ENCODE results near the gene RAD21L1.

The RAD21L1 gene

DNA sequence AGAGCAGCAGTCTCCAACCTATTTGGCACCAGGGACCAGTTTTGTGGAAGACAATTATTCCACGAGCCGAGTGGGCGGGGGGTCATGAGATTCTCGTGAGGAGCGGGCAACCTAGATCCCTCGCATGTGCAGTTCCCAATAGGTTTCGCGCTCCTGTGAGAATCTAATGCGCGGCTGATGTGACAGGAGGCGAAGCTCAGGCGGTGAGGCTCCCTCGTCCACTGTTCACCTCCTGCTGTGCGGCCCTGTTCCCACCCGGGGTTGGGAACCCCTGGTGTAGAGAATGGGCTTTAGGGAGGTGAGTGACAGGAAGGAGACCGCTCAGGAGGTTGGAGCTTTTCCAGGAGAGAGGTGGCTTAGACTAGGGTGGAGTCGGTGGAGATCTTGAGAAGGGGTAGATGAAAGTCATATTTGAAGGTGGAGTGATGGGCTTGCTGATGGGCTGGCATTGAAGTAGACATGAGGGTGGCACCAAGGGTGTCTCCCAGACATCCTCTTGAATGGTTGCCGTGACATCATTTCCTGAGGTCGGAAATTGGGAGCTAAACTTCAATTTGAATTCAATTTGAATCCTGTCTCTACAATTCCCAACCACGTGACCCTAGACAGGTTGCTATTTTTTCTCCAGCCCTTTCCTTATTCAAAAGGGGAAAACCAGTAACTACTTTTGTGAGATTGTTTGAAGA is 1.5 kb upstream of the RAD21L1 start:
- Histone ChIP-seq H3K9me2 (replicated peaks; ENCODE audit: insufficient read depth, low read length) (no peaks in the 10 kb centered on the region), H3F3A (ENCODE audit: insufficient read depth) (no peaks in the 10 kb centered on the region), H3K4me3 (ENCODE audit: insufficient read depth, low read length, poor library complexity, severe bottlenecking) (no peak overlapping the region), H2AFZ (ENCODE audit: low read depth, low read length, severe bottlenecking) (no peak overlapping the region), H3K79me2 (ENCODE audit: insufficient read depth, low read length) (no peaks in the 10 kb centered on the region), H3K9ac (ENCODE audit: low read length) (no peak overlapping the region), H3K9me3 (ENCODE audit: insufficient read depth, low read length) (no peaks in the 10 kb centered on the region), H3K27me3 (ENCODE audit: low read length) (no peaks in the 10 kb centered on the region), H3K4me2 (ENCODE audit: low read depth, low read length, poor library complexity, severe bottlenecking) (no peak overlapping the region), H4K20me1 (ENCODE audit: low read depth, low read length) (no peaks in the 10 kb centered on the region), H3K27ac (ENCODE audit: low read depth, low read length) (no peak overlapping the region), H3K36me3 (ENCODE audit: low read length) (no peaks in the 10 kb centered on the region)
- TF ChIP-seq, protein P1, sequence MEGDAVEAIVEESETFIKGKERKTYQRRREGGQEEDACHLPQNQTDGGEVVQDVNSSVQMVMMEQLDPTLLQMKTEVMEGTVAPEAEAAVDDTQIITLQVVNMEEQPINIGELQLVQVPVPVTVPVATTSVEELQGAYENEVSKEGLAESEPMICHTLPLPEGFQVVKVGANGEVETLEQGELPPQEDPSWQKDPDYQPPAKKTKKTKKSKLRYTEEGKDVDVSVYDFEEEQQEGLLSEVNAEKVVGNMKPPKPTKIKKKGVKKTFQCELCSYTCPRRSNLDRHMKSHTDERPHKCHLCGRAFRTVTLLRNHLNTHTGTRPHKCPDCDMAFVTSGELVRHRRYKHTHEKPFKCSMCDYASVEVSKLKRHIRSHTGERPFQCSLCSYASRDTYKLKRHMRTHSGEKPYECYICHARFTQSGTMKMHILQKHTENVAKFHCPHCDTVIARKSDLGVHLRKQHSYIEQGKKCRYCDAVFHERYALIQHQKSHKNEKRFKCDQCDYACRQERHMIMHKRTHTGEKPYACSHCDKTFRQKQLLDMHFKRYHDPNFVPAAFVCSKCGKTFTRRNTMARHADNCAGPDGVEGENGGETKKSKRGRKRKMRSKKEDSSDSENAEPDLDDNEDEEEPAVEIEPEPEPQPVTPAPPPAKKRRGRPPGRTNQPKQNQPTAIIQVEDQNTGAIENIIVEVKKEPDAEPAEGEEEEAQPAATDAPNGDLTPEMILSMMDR (IDR thresholded peaks at IDR 0.05; ENCODE audit: insufficient read depth, low read length, poor library complexity, severe bottlenecking): no peak
- no peak for TF ChIP-seq EZH2phosphoT487 (conservative IDR thresholded peaks at IDR 0.05; ENCODE audit: low read length)

DNA sequence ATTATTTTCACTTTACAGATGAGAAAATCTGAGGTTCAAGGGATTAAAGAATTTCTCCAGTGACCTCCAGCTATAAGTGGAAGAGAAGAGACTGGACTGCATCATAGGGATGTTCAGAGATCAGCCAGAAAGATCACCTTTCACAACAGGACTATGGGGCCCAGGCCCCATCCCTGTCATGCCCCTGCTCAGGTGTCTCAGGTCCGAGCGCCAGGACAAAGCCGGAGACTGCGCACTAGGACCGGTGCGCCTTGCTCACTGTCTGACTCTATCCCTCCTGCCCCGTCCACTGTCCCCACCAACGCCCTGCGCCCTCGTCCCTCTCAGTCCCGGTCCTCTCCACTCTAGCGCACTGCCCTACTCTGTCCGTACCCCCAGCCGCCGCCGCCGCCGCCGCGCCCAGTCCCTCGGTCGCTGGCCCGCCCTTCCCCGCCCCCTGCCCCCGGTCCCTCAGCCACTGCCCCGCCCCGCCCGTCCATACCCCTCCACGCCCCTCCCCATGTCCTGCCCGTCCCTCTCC is 521 bp upstream of the RAD21L1 start:
- H3F3A ChIP-seq (ENCODE audit: insufficient read depth): no peaks in the 10 kb centered on the region
- TF ChIP-seq, protein P1 (IDR thresholded peaks at IDR 0.05; ENCODE audit: insufficient read depth, low read length, poor library complexity, severe bottlenecking): no peak
- TF ChIP-seq EZH2phosphoT487 (conservative IDR thresholded peaks at IDR 0.05; ENCODE audit: low read length): no peak
- no peak overlapping the region for H3K9ac ChIP-seq (ENCODE audit: low read length)
- H2AFZ ChIP-seq (ENCODE audit: low read depth, low read length, severe bottlenecking): no peak overlapping the region
- no peaks in the 10 kb centered on the region for H3K79me2 ChIP-seq (ENCODE audit: insufficient read depth, low read length)
- no peaks in the 10 kb centered on the region for H3K9me2 ChIP-seq (replicated peaks; ENCODE audit: insufficient read depth, low read length)
- H3K36me3 ChIP-seq (ENCODE audit: low read length): no peaks in the 10 kb centered on the region
- H3K4me2 ChIP-seq (ENCODE audit: low read depth, low read length, poor library complexity, severe bottlenecking): no peak overlapping the region
- H3K4me3 ChIP-seq (ENCODE audit: insufficient read depth, low read length, poor library complexity, severe bottlenecking): no peak overlapping the region
- no peaks in the 10 kb centered on the region for H4K20me1 ChIP-seq (ENCODE audit: low read depth, low read length)
- no peaks in the 10 kb centered on the region for H3K9me3 ChIP-seq (ENCODE audit: insufficient read depth, low read length)
- no peak overlapping the region for H3K27ac ChIP-seq (ENCODE audit: low read depth, low read length)
- H3K27me3 ChIP-seq (ENCODE audit: low read length): no peaks in the 10 kb centered on the region

DNA sequence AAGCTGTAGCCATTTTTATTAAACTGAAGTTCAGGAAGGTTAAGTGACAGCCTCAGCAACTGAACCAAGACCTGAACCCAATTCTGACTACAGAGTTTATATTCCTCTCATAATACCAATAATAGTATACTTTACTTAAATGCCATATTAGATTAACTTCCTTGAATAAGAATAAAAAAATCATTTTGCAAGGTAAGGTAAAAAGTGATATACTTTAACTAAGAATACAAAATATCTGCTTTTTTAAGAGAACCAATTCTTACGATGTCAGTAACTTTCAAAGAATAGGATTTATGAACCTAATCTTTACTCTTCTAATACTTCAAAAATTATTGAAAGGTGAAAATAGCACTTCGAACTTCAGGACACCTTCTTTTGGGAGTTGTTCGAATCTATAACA is 3.7 kb downstream of the RAD21L1 start:
- Histone ChIP-seq H2AFZ (ENCODE audit: low read depth, low read length, severe bottlenecking) (no peak overlapping the region), H3K27ac (ENCODE audit: low read depth, low read length) (no peak overlapping the region), H3K4me3 (ENCODE audit: insufficient read depth, low read length, poor library complexity, severe bottlenecking) (no peak overlapping the region), H3K79me2 (ENCODE audit: insufficient read depth, low read length) (no peaks in the 10 kb centered on the region), H3K27me3 (ENCODE audit: low read length) (no peaks in the 10 kb centered on the region), H4K20me1 (ENCODE audit: low read depth, low read length) (no peaks in the 10 kb centered on the region), H3K9me2 (replicated peaks; ENCODE audit: insufficient read depth, low read length) (no peaks in the 10 kb centered on the region), H3K9me3 (ENCODE audit: insufficient read depth, low read length) (no peaks in the 10 kb centered on the region), H3F3A (ENCODE audit: insufficient read depth) (no peaks in the 10 kb centered on the region), H3K36me3 (ENCODE audit: low read length) (no peaks in the 10 kb centered on the region), H3K4me2 (ENCODE audit: low read depth, low read length, poor library complexity, severe bottlenecking) (no peak overlapping the region), H3K9ac (ENCODE audit: low read length) (no peak overlapping the region)
- no peak for TF ChIP-seq EZH2phosphoT487 (conservative IDR thresholded peaks at IDR 0.05; ENCODE audit: low read length)
- TF ChIP-seq, protein P1 (IDR thresholded peaks at IDR 0.05; ENCODE audit: insufficient read depth, low read length, poor library complexity, severe bottlenecking): no peak
